Measurements from ENCODE around the gene FGFRL1.

DNA sequence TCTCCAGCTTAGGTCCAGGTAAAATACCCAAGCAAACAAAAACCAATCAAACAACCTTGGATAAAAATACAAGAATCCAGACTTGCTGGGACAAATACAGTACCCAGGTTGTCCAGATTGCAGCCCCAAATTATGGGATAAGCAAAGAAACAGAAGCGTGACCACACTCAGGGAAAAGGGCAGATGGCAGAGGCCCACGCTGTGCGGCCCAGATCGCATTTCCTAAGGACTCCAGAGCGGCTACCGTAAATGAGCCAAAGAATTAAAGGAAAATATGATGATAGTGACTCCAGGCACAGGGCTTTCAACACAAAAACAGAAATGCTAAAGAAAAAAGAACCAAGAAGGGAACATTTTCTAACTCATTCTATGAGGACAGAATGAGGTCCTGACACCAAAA is 50.3 kb downstream of the FGFRL1 start:
- TF ChIP-seq, protein P1, sequence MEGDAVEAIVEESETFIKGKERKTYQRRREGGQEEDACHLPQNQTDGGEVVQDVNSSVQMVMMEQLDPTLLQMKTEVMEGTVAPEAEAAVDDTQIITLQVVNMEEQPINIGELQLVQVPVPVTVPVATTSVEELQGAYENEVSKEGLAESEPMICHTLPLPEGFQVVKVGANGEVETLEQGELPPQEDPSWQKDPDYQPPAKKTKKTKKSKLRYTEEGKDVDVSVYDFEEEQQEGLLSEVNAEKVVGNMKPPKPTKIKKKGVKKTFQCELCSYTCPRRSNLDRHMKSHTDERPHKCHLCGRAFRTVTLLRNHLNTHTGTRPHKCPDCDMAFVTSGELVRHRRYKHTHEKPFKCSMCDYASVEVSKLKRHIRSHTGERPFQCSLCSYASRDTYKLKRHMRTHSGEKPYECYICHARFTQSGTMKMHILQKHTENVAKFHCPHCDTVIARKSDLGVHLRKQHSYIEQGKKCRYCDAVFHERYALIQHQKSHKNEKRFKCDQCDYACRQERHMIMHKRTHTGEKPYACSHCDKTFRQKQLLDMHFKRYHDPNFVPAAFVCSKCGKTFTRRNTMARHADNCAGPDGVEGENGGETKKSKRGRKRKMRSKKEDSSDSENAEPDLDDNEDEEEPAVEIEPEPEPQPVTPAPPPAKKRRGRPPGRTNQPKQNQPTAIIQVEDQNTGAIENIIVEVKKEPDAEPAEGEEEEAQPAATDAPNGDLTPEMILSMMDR (optimal IDR thresholded peaks at IDR 0.05 in 1 of 3, IDR thresholded peaks at IDR 0.05 in 1 of 3, conservative IDR thresholded peaks at IDR 0.05 in 1 of 3; ENCODE audit: extremely low read depth in 1 of 3, insufficient read depth in 2 of 3, low read length in 3 of 3), result no peak
- TF ChIP-seq EZH2 (IDR thresholded peaks at IDR 0.05; ENCODE audit: low read length), result no peak

All from keratinocyte (primary cell).